ENCODE measurements around the gene SCNN1A. TPM values are rescaled to one million over a fixed set of nuclear protein-coding genes. Genes with fewer than 3 reads are reported as not detected.

Gene SCNN1A
- total RNA-seq, 2 donors from 2014 or later, result 158 to 188 TPM

- no peaks in the 10 kb centered on the region for H3K36me3 ChIP-seq
- peak overlapping the region; percentile 96 for H3K27ac ChIP-seq
- TF ChIP-seq, protein P1, sequence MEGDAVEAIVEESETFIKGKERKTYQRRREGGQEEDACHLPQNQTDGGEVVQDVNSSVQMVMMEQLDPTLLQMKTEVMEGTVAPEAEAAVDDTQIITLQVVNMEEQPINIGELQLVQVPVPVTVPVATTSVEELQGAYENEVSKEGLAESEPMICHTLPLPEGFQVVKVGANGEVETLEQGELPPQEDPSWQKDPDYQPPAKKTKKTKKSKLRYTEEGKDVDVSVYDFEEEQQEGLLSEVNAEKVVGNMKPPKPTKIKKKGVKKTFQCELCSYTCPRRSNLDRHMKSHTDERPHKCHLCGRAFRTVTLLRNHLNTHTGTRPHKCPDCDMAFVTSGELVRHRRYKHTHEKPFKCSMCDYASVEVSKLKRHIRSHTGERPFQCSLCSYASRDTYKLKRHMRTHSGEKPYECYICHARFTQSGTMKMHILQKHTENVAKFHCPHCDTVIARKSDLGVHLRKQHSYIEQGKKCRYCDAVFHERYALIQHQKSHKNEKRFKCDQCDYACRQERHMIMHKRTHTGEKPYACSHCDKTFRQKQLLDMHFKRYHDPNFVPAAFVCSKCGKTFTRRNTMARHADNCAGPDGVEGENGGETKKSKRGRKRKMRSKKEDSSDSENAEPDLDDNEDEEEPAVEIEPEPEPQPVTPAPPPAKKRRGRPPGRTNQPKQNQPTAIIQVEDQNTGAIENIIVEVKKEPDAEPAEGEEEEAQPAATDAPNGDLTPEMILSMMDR (IDR thresholded peaks at IDR 0.05), result no peak
- no peaks in the 10 kb centered on the region for H3K9me3 ChIP-seq
- H3K27me3 ChIP-seq, result no peaks in the 10 kb centered on the region
- DNase-seq, result peak; percentile 58
- peak overlapping the region; percentile 64 for H3K4me3 ChIP-seq
- H3K4me1 ChIP-seq, result peaks cover 6% of the 10 kb centered on the region
- intact Hi-C loops (cut with DNase I), result loop anchor here (5.0 kb wide), 1 partner anchor 57 kb away; no protein-coding TSS in a partner anchor
- peak overlapping the region; percentile 88 to 98 for H3K9ac ChIP-seq (ENCODE audit: low read depth in 2 of 2, low read length in 2 of 2)
Observed at GRCh38 chr12:6384499-6385436, 9.4 kb upstream of the SCNN1A start.

- Histone ChIP-seq H3K9me3 (no peaks in the 10 kb centered on the region), H3K36me3 (no peaks in the 10 kb centered on the region), H3K27me3 (no peaks in the 10 kb centered on the region), H3K9ac (ENCODE audit: low read depth in 2 of 2, low read length in 2 of 2) (peak within 1 kb of the TSS; percentile 88 to 98), H3K27ac (peak within 1 kb of the TSS; percentile 96), H3K4me1 (peaks cover 6% of the 10 kb centered on the region), H3K4me3 (peak within 1 kb of the TSS; percentile 64)
- intact Hi-C loops (cut with DNase I), result no loop called here
- peak; percentile 96 for DNase-seq
- TF ChIP-seq, protein P1 (IDR thresholded peaks at IDR 0.05), result no peak
Observed at GRCh38 chr12:6383572-6384498, 8.5 kb upstream of the SCNN1A start, which contains the start of gene LTBR. LTBR (plus strand) TSS chr12:6384162; CDS start chr12:6384359, 197 bp downstream.

- H3K27me3 ChIP-seq, result no peaks in the 10 kb centered on the region
- H3K36me3 ChIP-seq, result no peaks in the 10 kb centered on the region
- no peak for DNase-seq
- TF ChIP-seq, protein P1 (IDR thresholded peaks at IDR 0.05), result no peak
- intact Hi-C loops (cut with DNase I), result no loop called here
- peak overlapping the region; percentile 88 to 98 for H3K9ac ChIP-seq (ENCODE audit: low read depth in 2 of 2, low read length in 2 of 2)
- H3K4me1 ChIP-seq, result peaks cover 6% of the 10 kb centered on the region
- no peaks in the 10 kb centered on the region for H3K9me3 ChIP-seq
- peak overlapping the region; percentile 64 for H3K4me3 ChIP-seq
- H3K27ac ChIP-seq, result peak overlapping the region; percentile 96
Observed at GRCh38 chr12:6382982-6383381, 7.6 kb upstream of the SCNN1A start.

DNA sequence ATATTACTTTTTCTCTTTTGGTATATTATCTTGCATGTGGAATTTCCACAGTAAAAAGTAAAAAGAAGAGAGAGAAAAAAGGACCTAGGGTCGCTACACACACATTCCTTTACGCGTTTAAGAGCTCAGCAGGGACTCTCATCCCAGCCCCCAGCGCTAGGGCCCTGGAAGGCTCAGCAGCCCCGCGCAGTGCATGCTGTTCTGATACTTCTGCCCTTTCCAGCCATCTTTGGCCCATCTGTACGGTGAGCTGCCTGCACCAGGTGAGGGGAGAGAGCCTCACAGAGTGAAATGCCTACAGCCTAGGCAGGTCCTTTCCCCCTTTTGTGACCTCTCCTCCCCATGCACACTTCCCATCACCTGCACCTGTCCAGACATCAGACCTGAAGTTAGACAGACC, 7.0 kb upstream of the SCNN1A start:
- Histone ChIP-seq H3K27ac (no peak overlapping the region), H3K9ac (ENCODE audit: low read depth in 2 of 2, low read length in 2 of 2) (peak overlapping the region in 1 of 2 donors; percentile 88), H3K36me3 (no peaks in the 10 kb centered on the region), H3K4me1 (peaks cover 6% of the 10 kb centered on the region), H3K9me3 (no peaks in the 10 kb centered on the region), H3K4me3 (no peak overlapping the region), H3K27me3 (no peaks in the 10 kb centered on the region)
- TF ChIP-seq, protein P1 (IDR thresholded peaks at IDR 0.05), result no peak
- intact Hi-C loops (cut with DNase I), result no loop called here
- DNase-seq, result no peak

Measured in colonic mucosa (tissue), 4 donors.